HepG2 (cell line): ENCODE results near the gene INHA. TPM values are rescaled to one million over a fixed set of nuclear protein-coding genes. Genes with fewer than 3 reads are reported as not detected.
A peak's percentile ranks its signal among the peaks of the same experiment; 100 is the strongest.

Experiments
- AKAP8 ChIP-seq: sonication (generic); formaldehyde crosslinking; IDR thresholded peaks from 2 replicates; pipeline ENCODE4 v1.5.1; 2020; ENCODE audit warnings: mild to moderate bottlenecking, missing genetic modification reagents
- ARNT2 ChIP-seq: sonication (generic); formaldehyde crosslinking; IDR thresholded peaks from 2 replicates; pipeline ENCODE4 v1.8.0; 2022; ENCODE audit warnings: mild to moderate bottlenecking, low read depth, missing genetic modification reagents, moderate library complexity
- HDAC6 ChIP-seq: fragments of 200-600 bp; sonication (generic); IDR thresholded peaks from 2 replicates; pipeline ENCODE4 v1.7.0; 2017; ENCODE audit warnings: mild to moderate bottlenecking, antibody characterized with exemption, low read length, low read depth
- LCORL ChIP-seq, 2 experiments: fragments of 450-650 bp in 1 of 2; sonication (generic) in 1 of 2; formaldehyde crosslinking in 1 of 2; IDR thresholded peaks; 2 replicates each; pipeline versions ENCODE4 v1.5.0 to v1.6.1; 2017 to 2020; ENCODE audit warnings: antibody characterized with exemption in 1 of 2, missing genetic modification reagents in 1 of 2
- MAX ChIP-seq: IDR thresholded peaks from 2 replicates; pipeline ENCODE4 v1.6.1; 2012; ENCODE audit warnings: inconsistent platforms
- MXI1 ChIP-seq: IDR thresholded peaks from 3 replicates; pipeline ENCODE4 v1.6.1; 2012; ENCODE audit warnings: low read depth, low read length, inconsistent platforms, borderline replicate concordance
- PAX8 ChIP-seq: sonication (generic); formaldehyde crosslinking; IDR thresholded peaks from 2 replicates; pipeline ENCODE4 v1.8.0; 2022; ENCODE audit warnings: mild to moderate bottlenecking, missing genetic modification reagents, borderline replicate concordance
- SAP130 ChIP-seq: IDR thresholded peaks from 2 replicates; pipeline ENCODE4 v1.6.1; 2016; ENCODE audit warnings: low read depth
- ZBTB34 ChIP-seq: sonication (generic); formaldehyde crosslinking; IDR thresholded peaks from 2 replicates; pipeline ENCODE4 v1.8.0; 2022; ENCODE audit warnings: mild to moderate bottlenecking, missing genetic modification reagents
- ZNF20 ChIP-seq: sonication (generic); formaldehyde crosslinking; IDR thresholded peaks from 2 replicates; pipeline ENCODE4 v1.4.0; 2020; ENCODE audit warnings: mild to moderate bottlenecking, moderate library complexity, missing genetic modification reagents
- ZNF24 ChIP-seq: fragments of 450-650 bp; IDR thresholded peaks from 2 replicates; pipeline ENCODE4 v1.6.1; 2017; ENCODE audit warnings: antibody characterized with exemption, mild to moderate bottlenecking
- ZNF740 ChIP-seq: sonication (generic); formaldehyde crosslinking; IDR thresholded peaks from 2 replicates; pipeline ENCODE4 v1.4.0; 2020; ENCODE audit warnings: missing genetic modification reagents
- polyA plus RNA-seq, 8 experiments: library from polyadenylated mRNA; depleted of rRNA in 3 of 8; stranded (reverse) in 7 of 8; unstranded in 1 of 8; fragments of >200 nt; fragmentation: Illumina TruSeq in 4 of 8; extraction: Trizol in 4 of 8; gene quantifications; 2 replicates each; pipeline versions ENCODE4 v1.2.1 to v1.2.3, GENCODE V29; 2011 to 2016; ENCODE audit warnings: low read depth in 4 of 8, missing spikeins in 1 of 8, mixed read lengths in 1 of 8; ENCODE audit not compliant: insufficient read depth in 1 of 8
- total RNA-seq, 5 experiments: library from RNA; depleted of rRNA; stranded (reverse); fragments of >200 nt; fragmentation: Illumina TruSeq; extraction: Trizol; gene quantifications; 2 replicates each; pipeline ENCODE4 v1.2.3, GENCODE V29; 2016; ENCODE audit warnings: low read depth in 1 of 5
- TF ChIP-seq, protein P1 (sequence below): sonication (generic); formaldehyde crosslinking; IDR thresholded peaks from 2 replicates; pipeline ENCODE4 v1.9.0; 2021; ENCODE audit warnings: missing genetic modification reagents, mild to moderate bottlenecking, borderline replicate concordance
- TF ChIP-seq, protein P2 (sequence below): sonication (generic); formaldehyde crosslinking; IDR thresholded peaks from 2 replicates; pipeline ENCODE4 v1.8.0; 2022; ENCODE audit warnings: mild to moderate bottlenecking, missing genetic modification reagents; ENCODE audit not compliant: insufficient replicate concordance
- TF ChIP-seq, protein P3 (sequence below): IDR thresholded peaks from 2 replicates; pipeline ENCODE4 v1.6.1; 2016
- TF ChIP-seq, protein P4 (sequence below): IDR thresholded peaks from 2 replicates; pipeline ENCODE4 v1.6.1; 2016; ENCODE audit warnings: missing genetic modification reagents, missing compliant biosample characterization
- TF ChIP-seq, protein P5 (sequence below): IDR thresholded peaks from 2 replicates; pipeline ENCODE4 v1.6.1; 2016; ENCODE audit warnings: low read depth

The INHA gene
- total and polyA plus RNA-seq, 2 of the 13 experiments (the other 11 are each of a cell fraction or from before 2014, with no cell fraction given), result 4.1 to 15.2 TPM

DNA sequence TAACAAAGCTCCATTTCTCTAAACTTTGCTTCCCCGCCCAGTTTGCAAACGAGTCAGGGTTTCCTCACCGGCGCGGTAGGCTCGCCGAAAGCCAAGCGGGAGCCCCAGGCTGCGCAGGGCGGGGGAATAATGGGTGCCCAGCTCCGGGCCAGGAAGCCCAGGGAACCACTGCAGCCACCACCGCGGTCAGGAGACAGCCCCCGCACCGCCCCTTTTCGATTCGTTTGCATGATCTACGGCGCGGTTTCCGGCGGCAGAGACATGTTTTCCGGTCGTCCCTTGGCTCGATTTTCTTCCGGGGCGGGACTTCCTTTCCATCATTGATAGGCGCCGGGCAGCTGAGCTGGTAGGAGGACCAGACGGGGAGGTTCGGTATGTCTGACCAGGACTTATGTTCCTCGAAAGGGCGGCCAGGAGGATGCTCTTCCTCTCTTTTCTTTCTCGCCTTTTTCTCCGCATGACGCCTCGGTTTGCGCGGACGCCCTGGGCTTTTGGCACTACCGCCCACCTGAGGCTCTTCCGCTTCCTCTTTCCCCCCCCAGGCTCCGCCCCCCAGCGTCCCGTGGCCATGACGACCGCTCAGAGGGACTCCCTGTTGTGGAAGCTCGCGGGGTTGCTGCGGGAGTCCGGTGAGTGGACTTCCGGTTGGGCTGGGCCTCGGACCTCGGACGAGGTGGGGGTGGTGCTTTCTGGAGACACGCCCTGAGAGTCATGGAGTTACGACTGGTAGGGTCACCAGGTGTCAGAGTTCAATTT is 25.6 kb downstream of the INHA start, which contains the start of gene STK11IP (continued):
- TF ChIP-seq, protein P1, sequence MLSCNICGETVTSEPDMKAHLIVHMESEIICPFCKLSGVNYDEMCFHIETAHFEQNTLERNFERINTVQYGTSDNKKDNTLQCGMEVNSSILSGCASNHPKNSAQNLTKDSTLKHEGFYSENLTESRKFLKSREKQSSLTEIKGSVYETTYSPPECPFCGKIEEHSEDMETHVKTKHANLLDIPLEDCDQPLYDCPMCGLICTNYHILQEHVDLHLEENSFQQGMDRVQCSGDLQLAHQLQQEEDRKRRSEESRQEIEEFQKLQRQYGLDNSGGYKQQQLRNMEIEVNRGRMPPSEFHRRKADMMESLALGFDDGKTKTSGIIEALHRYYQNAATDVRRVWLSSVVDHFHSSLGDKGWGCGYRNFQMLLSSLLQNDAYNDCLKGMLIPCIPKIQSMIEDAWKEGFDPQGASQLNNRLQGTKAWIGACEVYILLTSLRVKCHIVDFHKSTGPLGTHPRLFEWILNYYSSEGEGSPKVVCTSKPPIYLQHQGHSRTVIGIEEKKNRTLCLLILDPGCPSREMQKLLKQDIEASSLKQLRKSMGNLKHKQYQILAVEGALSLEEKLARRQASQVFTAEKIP (CRISPR knock-in tag), result no peak
- peak; percentile 98; the same call in 2 of the 3 replicates for TF ChIP-seq MXI1
- peak; percentile 100 for TF ChIP-seq ZNF740 (CRISPR knock-in tag)
- TF ChIP-seq LCORL (IDR thresholded peaks at IDR 0.05), result no peak
- TF ChIP-seq LCORL (CRISPR knock-in tag; IDR thresholded peaks at IDR 0.05), result peak; percentile 61
- TF ChIP-seq, protein P2, sequence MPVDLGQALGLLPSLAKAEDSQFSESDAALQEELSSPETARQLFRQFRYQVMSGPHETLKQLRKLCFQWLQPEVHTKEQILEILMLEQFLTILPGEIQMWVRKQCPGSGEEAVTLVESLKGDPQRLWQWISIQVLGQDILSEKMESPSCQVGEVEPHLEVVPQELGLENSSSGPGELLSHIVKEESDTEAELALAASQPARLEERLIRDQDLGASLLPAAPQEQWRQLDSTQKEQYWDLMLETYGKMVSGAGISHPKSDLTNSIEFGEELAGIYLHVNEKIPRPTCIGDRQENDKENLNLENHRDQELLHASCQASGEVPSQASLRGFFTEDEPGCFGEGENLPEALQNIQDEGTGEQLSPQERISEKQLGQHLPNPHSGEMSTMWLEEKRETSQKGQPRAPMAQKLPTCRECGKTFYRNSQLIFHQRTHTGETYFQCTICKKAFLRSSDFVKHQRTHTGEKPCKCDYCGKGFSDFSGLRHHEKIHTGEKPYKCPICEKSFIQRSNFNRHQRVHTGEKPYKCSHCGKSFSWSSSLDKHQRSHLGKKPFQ (CRISPR knock-in tag), result no peak
- peak; percentile 99 for TF ChIP-seq SAP130 (CRISPR knock-in tag)
- no peak; the same call in 1 of the 2 replicates for TF ChIP-seq ZBTB34
- TF ChIP-seq, protein P3, sequence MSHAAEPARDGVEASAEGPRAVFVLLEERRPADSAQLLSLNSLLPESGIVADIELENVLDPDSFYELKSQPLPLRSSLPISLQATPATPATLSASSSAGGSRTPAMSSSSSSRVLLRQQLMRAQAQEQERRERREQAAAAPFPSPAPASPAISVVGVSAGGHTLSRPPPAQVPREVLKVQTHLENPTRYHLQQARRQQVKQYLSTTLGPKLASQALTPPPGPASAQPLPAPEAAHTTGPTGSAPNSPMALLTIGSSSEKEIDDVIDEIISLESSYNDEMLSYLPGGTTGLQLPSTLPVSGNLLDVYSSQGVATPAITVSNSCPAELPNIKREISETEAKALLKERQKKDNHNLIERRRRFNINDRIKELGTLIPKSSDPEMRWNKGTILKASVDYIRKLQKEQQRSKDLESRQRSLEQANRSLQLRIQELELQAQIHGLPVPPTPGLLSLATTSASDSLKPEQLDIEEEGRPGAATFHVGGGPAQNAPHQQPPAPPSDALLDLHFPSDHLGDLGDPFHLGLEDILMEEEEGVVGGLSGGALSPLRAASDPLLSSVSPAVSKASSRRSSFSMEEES (CRISPR knock-in tag), result peak; percentile 75
- TF ChIP-seq, protein P4, sequence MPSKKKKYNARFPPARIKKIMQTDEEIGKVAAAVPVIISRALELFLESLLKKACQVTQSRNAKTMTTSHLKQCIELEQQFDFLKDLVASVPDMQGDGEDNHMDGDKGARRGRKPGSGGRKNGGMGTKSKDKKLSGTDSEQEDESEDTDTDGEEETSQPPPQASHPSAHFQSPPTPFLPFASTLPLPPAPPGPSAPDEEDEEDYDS, result peak; percentile 92
- peak; percentile 81 for TF ChIP-seq MAX
- TF ChIP-seq PAX8, result no peak
- no peak; the same call in 1 of the 2 replicates for TF ChIP-seq HDAC6
- TF ChIP-seq ZNF24, result no peak
- TF ChIP-seq ZNF20 (CRISPR knock-in tag), result no peak; the same call in 1 of the 2 replicates
- peak; percentile 71 for TF ChIP-seq ARNT2 (CRISPR knock-in tag)
- TF ChIP-seq, protein P5, sequence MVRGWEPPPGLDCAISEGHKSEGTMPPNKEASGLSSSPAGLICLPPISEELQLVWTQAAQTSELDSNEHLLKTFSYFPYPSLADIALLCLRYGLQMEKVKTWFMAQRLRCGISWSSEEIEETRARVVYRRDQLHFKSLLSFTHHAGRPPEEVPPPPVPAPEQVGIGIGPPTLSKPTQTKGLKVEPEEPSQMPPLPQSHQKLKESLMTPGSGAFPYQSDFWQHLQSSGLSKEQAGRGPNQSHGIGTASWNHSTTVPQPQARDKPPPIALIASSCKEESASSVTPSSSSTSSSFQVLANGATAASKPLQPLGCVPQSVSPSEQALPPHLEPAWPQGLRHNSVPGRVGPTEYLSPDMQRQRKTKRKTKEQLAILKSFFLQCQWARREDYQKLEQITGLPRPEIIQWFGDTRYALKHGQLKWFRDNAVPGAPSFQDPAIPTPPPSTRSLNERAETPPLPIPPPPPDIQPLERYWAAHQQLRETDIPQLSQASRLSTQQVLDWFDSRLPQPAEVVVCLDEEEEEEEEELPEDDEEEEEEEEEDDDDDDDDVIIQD (CRISPR knock-in tag), result peak; percentile 66
- TF ChIP-seq AKAP8, result no peak
